SK-N-SH treated with all-trans-retinoic acid at 6 μM for 48 hours (cell line): ENCODE data around the gene GCNT2.

Experiments
- ATAC-seq: fragments of 200-7000 bp; cut with Tn5 transposase; 3 replicates; pipeline ENCODE4 v1.9.1; 2020; ENCODE audit warnings: mild to moderate bottlenecking, moderate library complexity
- ARNTL ChIP-seq: fragments of 450-650 bp; formaldehyde crosslinking; IDR thresholded peaks from 2 replicates; pipeline ENCODE4 v1.5.0; 2020; ENCODE audit warnings: low read depth, mild to moderate bottlenecking, moderate library complexity, borderline replicate concordance
- BACH2 ChIP-seq: fragments of 250-450 bp; sonication (Bioruptor Pico); IDR thresholded peaks from 2 replicates; pipeline ENCODE4 v1.9.0; 2021; ENCODE audit warnings: mild to moderate bottlenecking, borderline replicate concordance
- CSDC2 ChIP-seq: fragments of 250-450 bp; sonication (Bioruptor Pico); IDR thresholded peaks from 2 replicates; pipeline ENCODE4 v1.5.0; 2020; ENCODE audit warnings: mild to moderate bottlenecking, moderate library complexity
- ESRRG ChIP-seq: fragments of 250-450 bp; sonication (Bioruptor Pico); IDR thresholded peaks from 2 replicates; pipeline ENCODE4 v1.6.1; 2021; ENCODE audit warnings: mild to moderate bottlenecking
- GLIS3 ChIP-seq: fragments of 250-450 bp; sonication (Bioruptor Pico); IDR thresholded peaks from 2 replicates; pipeline ENCODE4 v1.5.0; 2020; ENCODE audit warnings: mild to moderate bottlenecking, moderate library complexity
- ISL1 ChIP-seq: fragments of 250-450 bp; sonication (Bioruptor Pico); IDR thresholded peaks from 2 replicates; pipeline ENCODE4 v2.1.2; 2022; ENCODE audit warnings: mild to moderate bottlenecking, moderate library complexity
- OSR1 ChIP-seq: fragments of 250-450 bp; sonication (Bioruptor Pico); IDR thresholded peaks from 2 replicates; pipeline ENCODE4 v1.8.0; 2022; ENCODE audit warnings: moderate library complexity, mild to moderate bottlenecking, inconsistent platforms
- PATZ1 ChIP-seq: fragments of 250-450 bp; sonication (Bioruptor Pico); IDR thresholded peaks from 2 replicates; pipeline ENCODE4 v1.8.0; 2020; ENCODE audit warnings: mild to moderate bottlenecking, moderate library complexity, borderline replicate concordance
- POU6F1 ChIP-seq: fragments of 250-450 bp; sonication (Bioruptor Pico); IDR thresholded peaks from 2 replicates; pipeline ENCODE4 v1.8.0; 2021; ENCODE audit warnings: low read depth, mild to moderate bottlenecking, moderate library complexity, borderline replicate concordance
- RARB ChIP-seq: fragments of 250-450 bp; sonication (Bioruptor Pico); IDR thresholded peaks from 2 replicates; pipeline ENCODE4 v1.8.0; 2021; ENCODE audit warnings: mild to moderate bottlenecking, moderate library complexity
- SNAI2 ChIP-seq: fragments of 250-450 bp; sonication (Bioruptor Pico); IDR thresholded peaks from 2 replicates; pipeline ENCODE4 v1.5.0; 2020; ENCODE audit warnings: mild to moderate bottlenecking, moderate library complexity
- TCF4 ChIP-seq: fragments of 250-450 bp; sonication (Bioruptor Pico); IDR thresholded peaks from 2 replicates; pipeline ENCODE4 v1.8.0; 2021; ENCODE audit warnings: mild to moderate bottlenecking, moderate library complexity, borderline replicate concordance
- TOX ChIP-seq: fragments of 250-450 bp; sonication (Bioruptor Pico); IDR thresholded peaks from 2 replicates; pipeline ENCODE4 v1.8.0; 2021; ENCODE audit warnings: mild to moderate bottlenecking, moderate library complexity, borderline replicate concordance
- ZC3H10 ChIP-seq: fragments of 250-450 bp; sonication (Bioruptor Pico); IDR thresholded peaks from 2 replicates; pipeline ENCODE4 v1.5.1; 2021; ENCODE audit warnings: mild to moderate bottlenecking, moderate library complexity
- ZNF565 ChIP-seq: fragments of 450-650 bp; formaldehyde crosslinking; conservative IDR thresholded peaks from 2 replicates; pipeline ENCODE4 v1.5.0; 2020; ENCODE audit warnings: low read depth, mild to moderate bottlenecking, moderate library complexity
- ZNF70 ChIP-seq: fragments of 450-650 bp; formaldehyde crosslinking; IDR thresholded peaks from 2 replicates; pipeline ENCODE4 v1.5.0; 2020; ENCODE audit warnings: mild to moderate bottlenecking, moderate library complexity
- ZNF8 ChIP-seq: fragments of 450-650 bp; formaldehyde crosslinking; IDR thresholded peaks from 2 replicates; pipeline ENCODE4 v1.5.0; 2020; ENCODE audit warnings: mild to moderate bottlenecking, moderate library complexity
- TF ChIP-seq, protein P1 (sequence below): fragments of 250-450 bp; sonication (Bioruptor Pico); IDR thresholded peaks from 2 replicates; pipeline ENCODE4 v1.5.1; 2021; ENCODE audit warnings: mild to moderate bottlenecking, moderate library complexity
- TF ChIP-seq, protein P2 (sequence below): fragments of 250-450 bp; sonication (Bioruptor Pico); IDR thresholded peaks from 2 replicates; pipeline ENCODE4 v1.5.1; 2020; ENCODE audit warnings: low read depth, mild to moderate bottlenecking, moderate library complexity

The GCNT2 gene

DNA sequence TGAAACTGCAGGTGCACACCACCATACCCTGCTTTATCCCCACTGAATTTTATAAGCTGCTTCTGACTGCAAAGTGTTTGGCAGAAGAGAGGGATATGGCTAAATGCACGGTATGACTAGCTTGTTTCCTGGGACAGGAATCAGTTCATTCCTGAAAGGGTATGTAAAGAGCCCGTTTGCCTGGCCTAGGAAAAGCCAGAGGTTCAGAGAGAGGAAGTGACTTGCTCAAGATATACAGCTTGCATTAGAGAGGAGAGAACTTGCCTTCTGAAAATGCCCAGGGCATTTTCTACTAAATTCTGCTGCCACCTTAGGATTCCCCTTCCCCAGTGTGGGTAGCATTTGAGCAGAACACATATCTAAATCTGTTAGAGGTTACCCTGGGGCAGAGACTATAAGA lies 683 bp upstream of the GCNT2 start:
- ATAC-seq = peak; percentile 37; the same call in 1 of the 3 replicates
- TF ChIP-seq ARNTL (CRISPR knock-in tag) = no peak

- no peak for ATAC-seq
- no peak for TF ChIP-seq POU6F1
- no peak for TF ChIP-seq OSR1 (CRISPR knock-in tag)
- TF ChIP-seq SNAI2 (CRISPR knock-in tag) = no peak
- no peak for TF ChIP-seq ESRRG (CRISPR knock-in tag)
- TF ChIP-seq TOX (CRISPR knock-in tag) = no peak
- no peak for TF ChIP-seq TCF4 (CRISPR knock-in tag)
- TF ChIP-seq ZC3H10 (CRISPR knock-in tag) = no peak
- TF ChIP-seq ZNF565 (CRISPR knock-in tag) = no peak
- TF ChIP-seq RARB (CRISPR knock-in tag) = no peak
- TF ChIP-seq GLIS3 (CRISPR knock-in tag) = no peak
- TF ChIP-seq, protein P1, sequence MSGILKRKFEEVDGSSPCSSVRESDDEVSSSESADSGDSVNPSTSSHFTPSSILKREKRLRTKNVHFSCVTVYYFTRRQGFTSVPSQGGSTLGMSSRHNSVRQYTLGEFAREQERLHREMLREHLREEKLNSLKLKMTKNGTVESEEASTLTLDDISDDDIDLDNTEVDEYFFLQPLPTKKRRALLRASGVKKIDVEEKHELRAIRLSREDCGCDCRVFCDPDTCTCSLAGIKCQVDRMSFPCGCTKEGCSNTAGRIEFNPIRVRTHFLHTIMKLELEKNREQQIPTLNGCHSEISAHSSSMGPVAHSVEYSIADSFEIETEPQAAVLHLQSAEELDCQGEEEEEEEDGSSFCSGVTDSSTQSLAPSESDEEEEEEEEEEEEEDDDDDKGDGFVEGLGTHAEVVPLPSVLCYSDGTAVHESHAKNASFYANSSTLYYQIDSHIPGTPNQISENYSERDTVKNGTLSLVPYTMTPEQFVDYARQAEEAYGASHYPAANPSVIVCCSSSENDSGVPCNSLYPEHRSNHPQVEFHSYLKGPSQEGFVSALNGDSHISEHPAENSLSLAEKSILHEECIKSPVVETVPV = no peak
- TF ChIP-seq, all 23 proteins: peak for 0
Observed at GRCh38 chr6:10522929-10523573, 1.9 kb downstream of the GCNT2 start.

DNA sequence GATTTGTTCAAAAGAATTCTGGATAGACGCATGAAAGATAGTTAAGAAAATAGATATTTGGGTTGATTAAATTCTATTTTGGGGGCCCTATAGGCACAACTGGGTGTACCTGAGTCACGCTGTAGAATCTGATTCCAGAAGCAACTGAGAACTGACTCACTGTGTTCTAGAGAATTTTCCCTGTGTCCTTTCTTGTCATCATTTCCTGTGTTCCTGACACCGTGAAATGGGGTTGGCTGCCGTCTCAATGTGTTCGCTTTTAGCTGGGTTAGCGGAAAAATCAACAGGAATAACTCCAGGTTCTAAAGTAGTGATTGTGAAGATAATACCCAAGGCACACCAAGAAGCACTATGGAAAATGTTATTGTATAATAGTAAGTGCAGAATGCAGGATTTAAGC lies 5.0 kb downstream of the GCNT2 start:
- TF ChIP-seq, protein P2, sequence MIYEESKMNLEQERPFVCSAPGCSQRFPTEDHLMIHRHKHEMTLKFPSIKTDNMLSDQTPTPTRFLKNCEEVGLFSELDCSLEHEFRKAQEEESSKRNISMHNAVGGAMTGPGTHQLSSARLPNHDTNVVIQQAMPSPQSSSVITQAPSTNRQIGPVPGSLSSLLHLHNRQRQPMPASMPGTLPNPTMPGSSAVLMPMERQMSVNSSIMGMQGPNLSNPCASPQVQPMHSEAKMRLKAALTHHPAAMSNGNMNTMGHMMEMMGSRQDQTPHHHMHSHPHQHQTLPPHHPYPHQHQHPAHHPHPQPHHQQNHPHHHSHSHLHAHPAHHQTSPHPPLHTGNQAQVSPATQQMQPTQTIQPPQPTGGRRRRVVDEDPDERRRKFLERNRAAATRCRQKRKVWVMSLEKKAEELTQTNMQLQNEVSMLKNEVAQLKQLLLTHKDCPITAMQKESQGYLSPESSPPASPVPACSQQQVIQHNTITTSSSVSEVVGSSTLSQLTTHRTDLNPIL (CRISPR knock-in tag) = no peak
- TF ChIP-seq, protein P1 = no peak
- TF ChIP-seq CSDC2 (CRISPR knock-in tag) = no peak
- TF ChIP-seq ESRRG (CRISPR knock-in tag) = no peak
- no peak for TF ChIP-seq POU6F1
- no peak for TF ChIP-seq TOX (CRISPR knock-in tag)
- no peak for TF ChIP-seq ISL1 (CRISPR knock-in tag)
- TF ChIP-seq PATZ1 (CRISPR knock-in tag) = no peak
- no peak for TF ChIP-seq ARNTL (CRISPR knock-in tag)
- TF ChIP-seq ZC3H10 (CRISPR knock-in tag) = no peak
- TF ChIP-seq BACH2 (CRISPR knock-in tag) = no peak
- no peak for TF ChIP-seq TCF4 (CRISPR knock-in tag)
- TF ChIP-seq GLIS3 (CRISPR knock-in tag) = no peak
- TF ChIP-seq RARB (CRISPR knock-in tag) = no peak
- no peak for TF ChIP-seq ZNF8 (CRISPR knock-in tag)
- TF ChIP-seq ZNF70 = no peak
- TF ChIP-seq ZNF565 (CRISPR knock-in tag) = no peak
- no peak for ATAC-seq
